Sigmoid colon (tissue), 7 donors: ENCODE data around the gene GBA2. TPM values are rescaled to one million over a fixed set of nuclear protein-coding genes. Genes with fewer than 3 reads are reported as not detected.
A peak's percentile ranks its signal among the peaks of the same experiment; 100 is the strongest.

Experiments
- DNase-seq: peaks from one replicate; pipeline ENCODE4 v3.0.0-alpha.2; 2019
- H3K27ac ChIP-seq, 4 donors: fragments of 200-600 bp; sonication (generic); one replicate each; pipeline ENCODE4 v1.5.1; 2016 to 2019; ENCODE audit warnings: mild to moderate bottlenecking in 1 of 4
- H3K27me3 ChIP-seq, 3 donors: fragments of 200-600 bp; sonication (generic); one replicate each; pipeline ENCODE4 v1.5.1; 2019; ENCODE audit warnings: mild to moderate bottlenecking in 1 of 3
- H3K36me3 ChIP-seq, 4 donors: fragments of 200-600 bp; sonication (generic); one replicate each; pipeline ENCODE4 v1.5.1; 2016 to 2019
- H3K4me1 ChIP-seq, 4 donors: fragments of 200-600 bp; sonication (generic); one replicate each; pipeline ENCODE4 v1.5.1; 2017 to 2019
- H3K4me3 ChIP-seq, 4 donors: fragments of 200-600 bp; sonication (generic); one replicate each; pipeline ENCODE4 v1.5.1; 2017 to 2019; ENCODE audit warnings: mild to moderate bottlenecking in 2 of 4, moderate library complexity in 1 of 4
- H3K9me3 ChIP-seq, 4 donors: fragments of 200-600 bp in 3 of 4; sonication (generic) in 3 of 4; one replicate each; pipeline versions ENCODE4 v1.5.1 to v1.6.1; 2013 to 2019
- CTCF ChIP-seq, 4 experiments: fragments of 450-650 bp in 3 of 4; fragments of 200-600 bp in 1 of 4; IDR thresholded peaks; one replicate each; pipeline ENCODE4 v1.5.1; 2016 to 2019; ENCODE audit warnings: antibody characterized with exemption in 4 of 4, mild to moderate bottlenecking in 3 of 4, moderate library complexity in 2 of 4
- EP300 ChIP-seq, 4 donors: sonication (generic); formaldehyde crosslinking; IDR thresholded peaks; one replicate each; pipeline ENCODE4 v1.6.1; 2017; ENCODE audit warnings: antibody characterized with exemption in 4 of 4
- POLR2A ChIP-seq, 2 donors: fragments of 450-650 bp; IDR thresholded peaks; one replicate each; pipeline ENCODE4 v1.6.1; 2016; ENCODE audit warnings: antibody characterized with exemption in 2 of 2, mild to moderate bottlenecking in 2 of 2, moderate library complexity in 2 of 2
- POLR2AphosphoS5 ChIP-seq, 4 donors: sonication (generic); formaldehyde crosslinking; IDR thresholded peaks; one replicate each; pipeline ENCODE4 v1.6.1; 2017; ENCODE audit warnings: antibody characterized with exemption in 4 of 4
- WGBS, 2 donors: extraction: QIAGEN DNeasy Blood & Tissue Kit; methylation state at CpG; one replicate each; pipeline ENCODE4 v1.1.7; 2013; 5-methylcytosine and 5-hydroxymethylcytosine counted together
- intact Hi-C: fragments of 100-400 bp; cut with DNase I; formaldehyde crosslinking; loops from one replicate; pipeline ENCODE4 v1.15.1; 2023
- polyA plus RNA-seq, 3 donors: library from polyadenylated mRNA; stranded (reverse); fragments of 200-250 nt; gene quantifications; one replicate each; pipeline ENCODE4 v1.2.3, GENCODE V29; 2013
- total RNA-seq, 4 donors: library from RNA; depleted of rRNA; stranded (reverse); fragments of >200 nt; gene quantifications; one replicate each; pipeline ENCODE4 v1.1.0, GENCODE V29; 2016
- donor health status: healthy with polysubstance abuse.
- donor health status: Bipolar disorder and iron deficiency.
- donor health status: healthy.

Gene GBA2
- total and polyA plus RNA-seq, 7 donors, result 34.8 to 91.7 (median 58.5) TPM

DNA sequence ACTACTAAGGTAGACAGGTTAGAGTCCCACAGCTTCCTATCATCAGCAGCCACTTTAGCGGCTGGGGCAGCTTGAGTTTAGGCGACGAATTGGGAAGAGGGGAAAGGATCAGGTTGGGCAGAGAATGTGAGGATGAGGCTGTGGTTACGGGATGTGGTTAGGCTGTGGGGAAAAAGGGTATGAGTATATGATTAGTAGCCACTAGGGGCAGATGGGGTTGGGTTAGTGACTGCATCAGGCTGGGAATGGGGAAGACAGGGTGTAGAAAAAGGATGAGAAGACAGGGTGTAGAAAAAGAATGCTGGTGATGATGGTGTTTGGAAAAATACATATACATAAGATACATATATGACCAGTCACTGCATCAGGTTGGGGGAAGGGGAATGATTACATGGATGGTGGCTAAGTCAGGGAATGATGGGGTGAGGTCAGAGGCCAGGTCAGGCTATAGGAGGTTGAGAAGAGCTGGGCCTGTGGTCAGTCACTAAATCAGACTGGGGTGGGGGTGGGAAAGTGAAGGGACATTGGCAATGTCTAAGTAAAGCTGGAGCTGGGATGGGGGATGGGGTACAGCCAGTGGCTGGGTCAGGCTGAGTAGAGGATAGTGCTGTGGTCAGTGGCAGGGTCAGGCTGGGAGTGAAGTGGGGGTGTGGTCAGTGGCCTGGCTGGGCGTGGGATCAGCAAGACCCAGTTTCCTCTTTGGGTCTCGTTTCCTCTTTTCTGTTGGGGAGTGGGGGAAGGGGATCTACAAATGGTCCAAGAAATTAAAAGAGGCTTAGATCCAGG lies 19.1 kb downstream of the GBA2 start:
- DNase-seq, result peak; percentile 82
- peaks cover 0 to 80% (median 76%) of the 10 kb centered on the region in 4 donors for H3K4me1 ChIP-seq
- WGBS, 2 donors, result 26 to 53% methylated on average over 6 of the region's 6 CpGs
- H3K4me3 ChIP-seq, result peak overlapping the region; percentile 80 to 86 (median 82)
- no peaks in the 10 kb centered on the region for H3K9me3 ChIP-seq
- H3K27ac ChIP-seq, result peak overlapping the region; percentile 97 to 99 (median 98)
- H3K36me3 ChIP-seq, result peaks cover 5 to 14% (median 11%) of the 10 kb centered on the region in 4 donors
- H3K27me3 ChIP-seq, result no peaks in the 10 kb centered on the region
- TF ChIP-seq EP300 (IDR thresholded peaks at IDR 0.05), result no peak
- peak; percentile 62 to 83 (median 72) for TF ChIP-seq CTCF (IDR thresholded peaks at IDR 0.05)
- peak; percentile 29 to 66 for TF ChIP-seq POLR2A (IDR thresholded peaks at IDR 0.05)
- TF ChIP-seq POLR2AphosphoS5 (IDR thresholded peaks at IDR 0.05), result peak; percentile 52 to 88 (median 76)
- intact Hi-C loops, result loop anchor here (1.0 to 5.0 kb wide), 2 partner anchors 72 to 123 kb away; partner anchors contain the start of genes CCDC107, RMRP and TESK1

- 59 to 82% methylated on average over 3 of the region's 3 CpGs for WGBS, 2 donors
- DNase-seq, result no peak
- H3K4me1 ChIP-seq, result peaks cover 0 to 77% (median 72%) of the 10 kb centered on the region in 4 donors
These were observed 19.9 kb downstream of the GBA2 start for GRCh38 chr9:35729101-35729500.

GRCh38 chr9:35728041-35728971 lies 20.7 kb downstream of the GBA2 start:
- Histone ChIP-seq H3K27me3 (no peaks in the 10 kb centered on the region), H3K36me3 (peaks cover 21 to 24% (median 23%) of the 10 kb centered on the region in 4 donors), H3K4me3 (peak overlapping the region; percentile 80 to 86 (median 82)), H3K4me1 (peaks cover 0 to 69% (median 64%) of the 10 kb centered on the region in 4 donors), H3K9me3 (no peaks in the 10 kb centered on the region), H3K27ac (peak overlapping the region; percentile 97 to 99 (median 98))
- 23 to 55% methylated on average over 10 of the region's 10 CpGs for WGBS, 2 donors
- DNase-seq, result peak; percentile 97
- TF ChIP-seq POLR2A (IDR thresholded peaks at IDR 0.05) (peak; percentile 91 to 98), EP300 (IDR thresholded peaks at IDR 0.05) (peak in 2 of 4 donors; percentile 20 to 54), CTCF (IDR thresholded peaks at IDR 0.05) (no peak), POLR2AphosphoS5 (IDR thresholded peaks at IDR 0.05) (peak; percentile 92 to 98 (median 96))
- intact Hi-C loops, result loop anchor here (1.0 kb wide), 1 partner anchor 38 kb away; no protein-coding TSS in a partner anchor

More at GRCh38 chr9:35729101-35729500, 19.9 kb downstream of the GBA2 start:
- peak overlapping the region; percentile 97 to 99 (median 98) for H3K27ac ChIP-seq
- no peaks in the 10 kb centered on the region for H3K9me3 ChIP-seq
- peaks cover 13 to 16% (median 16%) of the 10 kb centered on the region in 4 donors for H3K36me3 ChIP-seq
- H3K4me3 ChIP-seq, result peak overlapping the region; percentile 80 to 86 (median 82)
- TF ChIP-seq POLR2AphosphoS5 (IDR thresholded peaks at IDR 0.05), result peak in 1 of 4 donors; percentile 5
- no peak for TF ChIP-seq CTCF (IDR thresholded peaks at IDR 0.05)
- TF ChIP-seq EP300 (IDR thresholded peaks at IDR 0.05), result no peak
- H3K27me3 ChIP-seq, result no peaks in the 10 kb centered on the region
- intact Hi-C loops, result no loop called here

DNA sequence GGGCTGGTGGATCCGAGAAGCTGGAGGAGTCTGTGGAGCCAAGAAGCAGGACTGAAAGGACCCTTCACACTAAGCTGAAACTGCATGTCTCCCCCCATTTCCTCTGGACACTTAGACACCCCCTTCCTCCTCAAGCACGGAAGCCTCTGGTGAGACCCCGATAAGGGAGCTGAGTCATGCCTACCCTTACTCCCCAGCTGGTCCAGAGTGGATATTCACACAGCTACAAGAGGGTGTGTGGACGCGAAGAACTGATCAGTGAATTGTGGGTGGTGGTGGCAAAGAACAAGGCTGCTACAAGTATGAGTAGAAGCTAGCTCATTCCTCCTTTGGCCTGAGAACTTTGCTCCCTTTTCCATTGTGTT lies 21.4 kb downstream of the GBA2 start:
- 40 to 77% methylated on average over 5 of the region's 5 CpGs for WGBS, 2 donors
- Histone ChIP-seq H3K4me3 (peak overlapping the region; percentile 80 to 86 (median 82)), H3K9me3 (no peaks in the 10 kb centered on the region), H3K4me1 (peaks cover 0 to 62% (median 59%) of the 10 kb centered on the region in 4 donors), H3K36me3 (peaks cover 26 to 31% (median 30%) of the 10 kb centered on the region in 4 donors), H3K27me3 (no peaks in the 10 kb centered on the region), H3K27ac (peak overlapping the region; percentile 97 to 99 (median 98))
- DNase-seq, result no peak
- intact Hi-C loops, result loop anchor here (1.0 kb wide), 1 partner anchor 37 kb away; no protein-coding TSS in a partner anchor
- TF ChIP-seq CTCF (IDR thresholded peaks at IDR 0.05) (no peak), EP300 (IDR thresholded peaks at IDR 0.05) (no peak), POLR2AphosphoS5 (IDR thresholded peaks at IDR 0.05) (no peak), POLR2A (IDR thresholded peaks at IDR 0.05) (no peak)
